GM19035 (cell line): ENCODE results near the gene LAMP5.

Experiments used
- ATAC-seq: cut with Tn5 transposase; IDR thresholded peaks from one replicate; pipeline ENCODE4 v1.9.1; 2021; ENCODE audit not compliant: unreplicated experiment

The LAMP5 gene

GRCh38 chr20:9514461-9515213 lies at the start of gene LAMP5:
Gene LAMP5, plus strand, starts transcription at chr20:9514590. Its CDS starts 263 bp downstream, at chr20:9514853.
- no peak for ATAC-seq

GRCh38 chr20:9467995-9468394 lies 46.4 kb upstream of the LAMP5 start:
- ATAC-seq = no peak

GRCh38 chr20:9474835-9475415 lies 39.5 kb upstream of the LAMP5 start:
- ATAC-seq = no peak

- no peak for ATAC-seq
Measured at GRCh38 chr20:9475456-9475855, 38.9 kb upstream of the LAMP5 start.

GRCh38 chr20:9476174-9476573 lies 38.2 kb upstream of the LAMP5 start:
- no peak for ATAC-seq

GRCh38 chr20:9476637-9477036 lies 37.8 kb upstream of the LAMP5 start:
- no peak for ATAC-seq

- no peak for ATAC-seq
Measured at GRCh38 chr20:9478771-9479170, 35.6 kb upstream of the LAMP5 start.

GRCh38 chr20:9480066-9480465 lies 34.3 kb upstream of the LAMP5 start:
- ATAC-seq = no peak

GRCh38 chr20:9482180-9482579 lies 32.2 kb upstream of the LAMP5 start:
- no peak for ATAC-seq

GRCh38 chr20:9483131-9483530 lies 31.3 kb upstream of the LAMP5 start:
- no peak for ATAC-seq

GRCh38 chr20:9485614-9486340 lies 28.6 kb upstream of the LAMP5 start:
- ATAC-seq = no peak

GRCh38 chr20:9487231-9487630 lies 27.2 kb upstream of the LAMP5 start:
- ATAC-seq = no peak

GRCh38 chr20:9488063-9488462 lies 26.3 kb upstream of the LAMP5 start:
- no peak for ATAC-seq

- no peak for ATAC-seq
Measured at GRCh38 chr20:9490161-9490560, 24.2 kb upstream of the LAMP5 start.

GRCh38 chr20:9490631-9491030 lies 23.8 kb upstream of the LAMP5 start:
- no peak for ATAC-seq

- no peak for ATAC-seq
Measured at GRCh38 chr20:9491324-9491723, 23.1 kb upstream of the LAMP5 start.

GRCh38 chr20:9492067-9492466 lies 22.3 kb upstream of the LAMP5 start:
- no peak for ATAC-seq

GRCh38 chr20:9493803-9494202 lies 20.6 kb upstream of the LAMP5 start:
- no peak for ATAC-seq

- ATAC-seq = no peak
Measured at GRCh38 chr20:9495701-9496100, 18.7 kb upstream of the LAMP5 start.

- no peak for ATAC-seq
Measured at GRCh38 chr20:9496155-9496554, 18.2 kb upstream of the LAMP5 start.

GRCh38 chr20:9498322-9498721 lies 16.1 kb upstream of the LAMP5 start:
- ATAC-seq = no peak
